HUES6 (cell line): ENCODE data around the gene RADIL.

Experiments used
- H3K27ac ChIP-seq: 2 replicates; pipeline ENCODE4 v1.7.0; 2013; ENCODE audit warnings: low read depth, mild to moderate bottlenecking, low read length, inconsistent platforms
- H3K27me3 ChIP-seq: 2 replicates; pipeline ENCODE4 v1.6.1; 2013; ENCODE audit warnings: low read length; ENCODE audit not compliant: control insufficient read depth, insufficient read depth
- H3K36me3 ChIP-seq: 2 replicates; pipeline ENCODE4 v1.6.1; 2013; ENCODE audit warnings: low read length; ENCODE audit not compliant: control insufficient read depth, insufficient read depth
- H3K4me1 ChIP-seq: 2 replicates; pipeline ENCODE4 v1.6.1; 2013; ENCODE audit warnings: low read length; ENCODE audit not compliant: control insufficient read depth, insufficient read depth
- H3K4me3 ChIP-seq: 2 replicates; pipeline ENCODE4 v1.5.1; 2013; ENCODE audit warnings: low read depth, low read length
- H3K9ac ChIP-seq: one replicate; pipeline ENCODE4 v1.6.1; 2013; ENCODE audit warnings: mild to moderate bottlenecking, low read length
- H3K9me3 ChIP-seq: 2 replicates; pipeline ENCODE4 v1.6.1; 2013; ENCODE audit warnings: low read depth, low read length; ENCODE audit not compliant: control insufficient read depth, insufficient read depth

Gene RADIL

GRCh38 chr7:4817178-4817901, 66.2 kb downstream of the RADIL start:
- H3K36me3 ChIP-seq: no peaks in the 10 kb centered on the region
- no peak overlapping the region for H3K4me3 ChIP-seq
- H3K9ac ChIP-seq: no peak overlapping the region
- H3K27ac ChIP-seq: no peak overlapping the region
- no peaks in the 10 kb centered on the region for H3K4me1 ChIP-seq
- no peaks in the 10 kb centered on the region for H3K9me3 ChIP-seq
- no peaks in the 10 kb centered on the region for H3K27me3 ChIP-seq

- Histone ChIP-seq H3K36me3 (no peaks in the 10 kb centered on the region), H3K27ac (no peak overlapping the region), H3K27me3 (no peaks in the 10 kb centered on the region), H3K4me3 (no peak overlapping the region), H3K9ac (no peak overlapping the region), H3K4me1 (no peaks in the 10 kb centered on the region), H3K9me3 (peaks cover 2% of the 10 kb centered on the region; the same call in 1 of the 2 replicates)
Measured at GRCh38 chr7:4816419-4817080, 67.0 kb downstream of the RADIL start.

- peaks cover 2% of the 10 kb centered on the region; the same call in 1 of the 2 replicates for H3K9me3 ChIP-seq
Measured at GRCh38 chr7:4815609-4816418, 67.7 kb downstream of the RADIL start.

GRCh38 chr7:4815121-4815520, 68.4 kb downstream of the RADIL start:
- no peak overlapping the region for H3K9ac ChIP-seq

More at GRCh38 chr7:4815609-4816418, 67.7 kb downstream of the RADIL start:
- H3K27me3 ChIP-seq: no peaks in the 10 kb centered on the region
- H3K9ac ChIP-seq: no peak overlapping the region
- H3K4me3 ChIP-seq: no peak overlapping the region
- H3K36me3 ChIP-seq: no peaks in the 10 kb centered on the region
- no peaks in the 10 kb centered on the region for H3K4me1 ChIP-seq
- no peak overlapping the region for H3K27ac ChIP-seq

GRCh38 chr7:4814433-4814832, 69.1 kb downstream of the RADIL start:
- Histone ChIP-seq H3K4me1 (no peaks in the 10 kb centered on the region), H3K27ac (no peak overlapping the region), H3K4me3 (no peak overlapping the region), H3K9ac (no peak overlapping the region), H3K9me3 (peaks cover 2% of the 10 kb centered on the region; the same call in 1 of the 2 replicates), H3K36me3 (no peaks in the 10 kb centered on the region), H3K27me3 (no peaks in the 10 kb centered on the region)

More at GRCh38 chr7:4815121-4815520, 68.4 kb downstream of the RADIL start:
- H3K9me3 ChIP-seq: peaks cover 2% of the 10 kb centered on the region; the same call in 1 of the 2 replicates
- H3K36me3 ChIP-seq: no peaks in the 10 kb centered on the region
- H3K27ac ChIP-seq: no peak overlapping the region
- H3K27me3 ChIP-seq: no peaks in the 10 kb centered on the region
- H3K4me3 ChIP-seq: no peak overlapping the region
- no peaks in the 10 kb centered on the region for H3K4me1 ChIP-seq

GRCh38 chr7:4809666-4810065, 73.8 kb downstream of the RADIL start:
- Histone ChIP-seq H3K27ac (no peak overlapping the region), H3K36me3 (no peaks in the 10 kb centered on the region), H3K27me3 (no peaks in the 10 kb centered on the region), H3K9ac (no peak overlapping the region), H3K4me3 (no peak overlapping the region), H3K4me1 (no peaks in the 10 kb centered on the region; the same call in 1 of the 2 replicates), H3K9me3 (peaks cover 2% of the 10 kb centered on the region; the same call in 1 of the 2 replicates)

GRCh38 chr7:4809091-4809591, 74.4 kb downstream of the RADIL start:
- H3K27ac ChIP-seq: no peak overlapping the region
- peaks cover 2% of the 10 kb centered on the region; the same call in 1 of the 2 replicates for H3K9me3 ChIP-seq
- H3K27me3 ChIP-seq: no peaks in the 10 kb centered on the region
- H3K4me1 ChIP-seq: no peaks in the 10 kb centered on the region; the same call in 1 of the 2 replicates
- no peak overlapping the region for H3K9ac ChIP-seq
- H3K36me3 ChIP-seq: no peaks in the 10 kb centered on the region
- no peak overlapping the region for H3K4me3 ChIP-seq

- no peak overlapping the region for H3K4me3 ChIP-seq
- peaks cover 5% of the 10 kb centered on the region for H3K4me1 ChIP-seq
- H3K9ac ChIP-seq: no peak overlapping the region
- H3K27ac ChIP-seq: no peak overlapping the region
- H3K27me3 ChIP-seq: no peaks in the 10 kb centered on the region
- peaks cover 2% of the 10 kb centered on the region; the same call in 1 of the 2 replicates for H3K9me3 ChIP-seq
- no peaks in the 10 kb centered on the region for H3K36me3 ChIP-seq
Measured at GRCh38 chr7:4808565-4808964, 75.0 kb downstream of the RADIL start.

- Histone ChIP-seq H3K27ac (no peak overlapping the region), H3K4me3 (no peak overlapping the region), H3K36me3 (no peaks in the 10 kb centered on the region), H3K4me1 (peaks cover 6% of the 10 kb centered on the region), H3K9me3 (peaks cover 2% of the 10 kb centered on the region; the same call in 1 of the 2 replicates), H3K27me3 (no peaks in the 10 kb centered on the region), H3K9ac (no peak overlapping the region)
Measured at GRCh38 chr7:4808026-4808425, 75.5 kb downstream of the RADIL start.

- Histone ChIP-seq H3K4me3 (no peak overlapping the region), H3K9ac (no peak overlapping the region), H3K27ac (no peak overlapping the region), H3K36me3 (no peaks in the 10 kb centered on the region), H3K4me1 (peaks cover 6% of the 10 kb centered on the region), H3K9me3 (peaks cover 2% of the 10 kb centered on the region; the same call in 1 of the 2 replicates), H3K27me3 (no peaks in the 10 kb centered on the region)
Measured at GRCh38 chr7:4807598-4808016, 75.9 kb downstream of the RADIL start.
